Smooth muscle cell of the coronary artery (primary cell): ENCODE measurements around the gene ABCC5. TPM values are rescaled to one million over a fixed set of nuclear protein-coding genes. Genes with fewer than 3 reads are reported as not detected.

Experiments used
- total RNA-seq: library from RNA; depleted of rRNA; stranded (reverse); fragments of >200 nt; gene quantifications from 2 replicates; pipeline ENCODE4 v1.2.3, GENCODE V29; 2014; ENCODE audit warnings: low replicate concordance

ABCC5 gene
- 13.0 and 20.1 TPM in 2 replicates for total RNA-seq

DNA sequence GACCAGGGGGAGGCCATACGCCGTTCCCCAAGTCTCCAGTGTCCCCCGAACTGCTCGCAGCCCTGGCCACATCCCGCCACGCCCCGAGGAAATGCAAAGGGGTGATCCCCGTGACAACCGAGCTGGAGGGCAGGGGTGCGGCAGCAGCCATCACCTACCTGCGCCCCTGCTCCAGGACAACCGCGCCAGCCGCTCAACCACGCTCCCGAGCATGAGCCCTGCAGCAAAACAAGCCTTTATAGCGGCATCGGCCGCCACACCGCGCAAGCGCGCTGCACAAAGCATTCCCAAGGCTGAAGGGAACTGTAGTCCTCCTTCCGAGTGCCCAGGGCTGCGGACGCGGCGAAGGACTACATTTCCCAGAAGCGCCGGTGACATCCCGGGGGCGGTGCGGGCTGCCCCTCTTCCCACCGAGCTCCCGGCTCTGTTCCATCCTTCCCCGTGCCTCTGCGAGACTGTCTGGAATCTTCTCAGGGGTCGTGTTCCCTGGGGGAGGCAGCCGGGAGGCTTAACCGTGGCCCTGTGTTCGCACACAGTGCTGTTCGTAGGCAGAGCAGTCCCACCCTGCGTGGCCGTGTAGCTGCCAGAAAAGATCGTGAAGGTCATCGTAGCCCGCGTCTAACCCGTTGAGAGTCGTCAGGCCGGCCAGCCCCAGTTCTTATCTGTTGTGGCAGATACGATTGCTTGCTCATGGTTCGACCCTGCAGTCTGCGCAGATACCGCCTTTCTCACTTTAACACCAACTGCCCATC, at the start of gene ABCC5:
Gene ABCC5 (minus strand): TSS at position 213 of the 752 bp plus-strand sequence. CDS start 3,492 bp downstream, outside the sequence.

DNA sequence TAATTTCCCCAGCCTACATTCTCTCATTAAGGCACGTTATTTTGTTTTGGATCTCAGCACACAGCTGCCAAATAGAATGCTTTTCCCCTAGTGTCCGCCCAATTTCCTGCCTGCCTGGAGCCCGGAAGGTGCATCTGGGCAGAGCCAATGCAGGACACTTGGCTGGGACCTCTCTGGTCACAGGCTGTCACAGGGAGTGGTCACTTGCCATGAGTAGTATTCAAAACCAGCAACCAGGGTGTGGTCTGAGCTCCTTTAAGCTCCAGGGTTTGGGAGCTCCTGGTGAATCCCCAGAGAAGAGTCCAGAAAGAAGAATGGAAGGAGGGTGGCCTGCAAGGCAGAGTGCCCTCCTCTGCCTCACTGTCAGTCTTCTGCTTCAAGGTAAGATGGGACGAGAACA, 35.1 kb upstream of the ABCC5 start, which contains the start of gene HTR3C:
Gene HTR3C (plus strand): TSS at position 281 of the 400 bp plus-strand sequence. CDS start 34 bp downstream, at position 315.

DNA sequence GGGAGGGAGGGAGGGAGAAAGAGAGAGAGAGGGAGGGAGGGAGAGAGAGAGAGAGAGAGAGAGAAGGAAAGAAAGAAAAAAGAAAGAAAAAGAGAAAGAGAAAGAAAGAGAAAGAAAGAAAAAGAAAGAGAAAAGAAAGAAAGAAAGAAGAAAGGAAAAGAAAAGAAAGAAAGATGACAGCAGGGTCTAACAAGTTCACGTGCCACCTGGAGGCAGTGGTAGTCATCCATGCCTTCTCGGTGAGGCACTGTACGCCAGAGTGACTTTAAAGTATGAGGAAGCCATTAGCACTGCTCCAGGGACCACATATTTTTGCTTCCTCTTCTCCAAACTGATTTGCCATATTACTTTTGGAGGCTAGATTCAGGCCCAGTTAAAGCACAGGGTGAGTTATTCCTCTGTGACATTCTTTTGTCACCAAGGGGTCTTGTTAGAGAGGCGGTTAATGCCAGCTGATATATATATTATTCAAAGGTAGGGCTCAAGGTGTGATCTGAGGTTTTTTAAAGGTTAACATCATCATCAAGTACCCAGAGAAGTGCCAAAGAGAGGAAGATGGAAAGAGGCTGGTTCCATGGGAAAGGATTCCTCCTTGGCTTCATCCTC, 13.6 kb upstream of the ABCC5 start, which contains the start of gene HTR3D:
Gene HTR3D (plus strand): TSS at position 556 of the 606 bp plus-strand sequence. CDS start 0 bp downstream, at position 556.

DNA sequence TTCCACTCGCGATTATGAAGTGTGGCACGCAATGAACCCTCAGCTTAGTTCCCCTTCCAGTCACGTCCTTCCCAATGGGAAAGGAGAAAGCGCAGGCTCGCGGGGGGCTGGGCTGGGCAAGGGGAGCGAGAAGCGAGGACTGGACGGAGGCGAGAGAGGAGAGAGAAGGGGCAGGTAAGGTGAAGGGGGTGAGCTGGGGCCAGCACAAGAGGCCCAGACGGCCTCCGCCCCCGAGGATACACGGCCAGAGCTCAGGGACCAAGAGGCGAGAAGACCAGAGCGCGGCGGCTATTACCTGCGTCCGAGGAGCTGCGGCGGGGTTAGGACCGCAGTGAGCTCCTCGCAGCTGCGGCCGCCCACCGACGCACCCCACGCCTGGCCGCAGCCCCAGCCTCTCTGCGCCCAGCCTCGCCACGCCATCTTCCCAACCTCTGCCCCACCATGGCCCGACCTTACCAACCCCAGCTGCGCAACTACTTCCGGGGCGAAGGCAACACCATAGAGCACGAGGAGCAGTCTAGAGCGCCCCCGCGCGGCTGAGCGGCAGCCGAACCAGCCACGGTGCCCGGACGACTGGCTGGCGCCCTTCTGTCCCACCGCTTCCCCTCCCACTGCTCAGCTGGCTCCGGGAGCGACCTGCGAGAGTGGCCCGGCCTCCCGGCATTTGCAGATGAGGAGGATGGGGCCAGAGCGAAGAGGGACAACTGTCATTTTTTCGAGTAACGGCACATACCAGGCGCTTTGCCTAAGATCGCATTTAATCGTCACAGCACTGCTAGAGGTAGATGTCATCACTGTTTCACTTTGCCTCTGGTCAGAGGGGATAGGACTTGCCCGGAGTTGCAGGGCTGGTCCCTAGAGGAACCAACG, 133.0 kb downstream of the ABCC5 start, which contains the start of gene PARL:
Gene PARL (minus strand): TSS at position 454 of the 870 bp plus-strand sequence. CDS start 34 bp downstream, at position 420.

Other genes with a start within 250 kb of the ABCC5 start
- gene MAP6D1, start 192.3 kb downstream of the ABCC5 start, total RNA-seq: 0.35 and 0.90 TPM in 2 replicates
- 27.0 and 46.9 TPM in 2 replicates for gene PARL, start 133.0 kb downstream of the ABCC5 start, total RNA-seq
- not detected in 2 replicates for gene HTR3D, start 13.9 kb upstream of the ABCC5 start, total RNA-seq
- not detected in 2 replicates for gene HTR3C, start 35.2 kb upstream of the ABCC5 start, total RNA-seq
- gene HTR3E, start 79.2 kb upstream of the ABCC5 start, total RNA-seq: not detected in 2 replicates
- 31.4 and 35.0 TPM in 2 replicates for gene EIF2B5, start 117.5 kb upstream of the ABCC5 start, total RNA-seq
- 35.6 and 48.4 TPM in 2 replicates for gene DVL3, start 137.5 kb upstream of the ABCC5 start, total RNA-seq
- 739 and 849 TPM in 2 replicates for gene AP2M1, start 157.0 kb upstream of the ABCC5 start, total RNA-seq
- gene ABCF3, start 168.3 kb upstream of the ABCC5 start, total RNA-seq: 51.6 and 85.5 TPM in 2 replicates
- 1.3 TPM in 1 of 2 replicates, not detected in the other for gene VWA5B2, start 211.7 kb upstream of the ABCC5 start, total RNA-seq
- 23.9 and 32.4 TPM in 2 replicates for gene ALG3, start 231.1 kb upstream of the ABCC5 start, total RNA-seq
- 1.6 and 4.3 TPM in 2 replicates for gene EEF1AKMT4, start 231.8 kb upstream of the ABCC5 start, total RNA-seq
- gene CAMK2N2, start 243.7 kb upstream of the ABCC5 start, total RNA-seq: 0.12 and 0.23 TPM in 2 replicates